Osteocyte (in vitro differentiated cells): ENCODE measurements around the gene DUOXA1. TPM values are rescaled to one million over a fixed set of nuclear protein-coding genes. Genes with fewer than 3 reads are reported as not detected.

ENCODE experiments used
- DNase-seq: peaks from one replicate; pipeline ENCODE4 v3.0.0; 2021; ENCODE audit warnings: mixed read lengths; ENCODE audit not compliant: unreplicated experiment; ENCODE audit errors: extremely low spot score
- H3K27ac Mint-ChIP-seq: one replicate; pipeline ENCODE4 v1.8.0; 2021; ENCODE audit warnings: mild to moderate bottlenecking, mixed read lengths; ENCODE audit not compliant: unreplicated experiment
- H3K27me3 Mint-ChIP-seq: one replicate; pipeline ENCODE4 v1.8.0; 2021; ENCODE audit warnings: mixed read lengths; ENCODE audit not compliant: unreplicated experiment
- H3K36me3 Mint-ChIP-seq: one replicate; pipeline ENCODE4 v1.8.0; 2021; ENCODE audit warnings: mixed read lengths; ENCODE audit not compliant: unreplicated experiment
- H3K4me1 Mint-ChIP-seq: one replicate; pipeline ENCODE4 v1.8.0; 2021; ENCODE audit warnings: mixed read lengths; ENCODE audit not compliant: unreplicated experiment
- H3K4me3 Mint-ChIP-seq: one replicate; pipeline ENCODE4 v1.8.0; 2021; ENCODE audit warnings: mild to moderate bottlenecking, moderate library complexity, mixed read lengths; ENCODE audit not compliant: unreplicated experiment
- H3K9me3 Mint-ChIP-seq: one replicate; pipeline ENCODE4 v1.8.0; 2021; ENCODE audit warnings: mixed read lengths; ENCODE audit not compliant: unreplicated experiment
- total RNA-seq: library from RNA; stranded (reverse); gene quantifications from 2 replicates; pipeline ENCODE4 v1.2.1, GENCODE V29; 2021
- TF ChIP-seq, protein P1 (sequence below): fragments of 200-600 bp; sonication (generic); IDR thresholded peaks from 2 replicates; pipeline ENCODE4 v1.5.0; 2021; ENCODE audit warnings: antibody characterized with exemption, mild to moderate bottlenecking, moderate library complexity

The DUOXA1 gene
- total RNA-seq, 1 donor from 2014 or later = not detected

DNA sequence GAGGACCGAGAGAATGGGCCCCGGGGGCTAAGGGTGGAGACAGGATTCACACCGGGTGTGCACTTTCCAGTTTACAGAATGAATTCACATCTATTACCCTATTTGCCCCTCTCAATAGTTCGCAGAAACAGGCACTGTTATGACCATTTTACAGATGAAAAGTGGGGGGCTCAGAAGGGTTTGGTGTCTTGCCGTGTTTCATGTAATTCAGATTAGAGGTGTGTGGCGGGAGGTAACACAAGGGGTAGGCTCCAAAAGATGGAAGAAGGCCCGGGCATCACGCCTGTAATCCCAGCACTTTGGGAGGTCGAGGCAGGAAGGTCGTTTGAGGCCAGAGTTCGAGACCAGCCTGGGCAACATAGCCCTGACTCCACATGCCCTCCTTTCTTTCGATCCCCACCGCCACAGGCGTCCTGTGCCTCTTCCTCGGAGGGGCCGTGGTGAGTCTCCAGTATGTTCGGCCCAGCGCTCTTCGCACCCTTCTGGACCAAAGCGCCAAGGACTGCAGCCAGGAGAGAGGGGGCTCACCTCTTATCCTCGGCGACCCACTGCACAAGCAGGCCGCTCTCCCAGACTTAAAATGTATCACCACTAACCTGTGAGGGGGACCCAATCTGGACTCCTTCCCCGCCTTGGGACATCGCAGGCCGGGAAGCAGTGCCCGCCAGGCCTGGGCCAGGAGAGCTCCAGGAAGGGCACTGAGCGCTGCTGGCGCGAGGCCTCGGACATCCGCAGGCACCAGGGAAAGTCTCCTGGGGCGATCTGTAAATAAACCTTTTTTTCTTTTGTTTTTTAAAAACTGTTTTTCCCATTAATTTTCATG lies 12.2 kb downstream of the DUOXA1 start:
- no peak for DNase-seq
- TF ChIP-seq, protein P1, sequence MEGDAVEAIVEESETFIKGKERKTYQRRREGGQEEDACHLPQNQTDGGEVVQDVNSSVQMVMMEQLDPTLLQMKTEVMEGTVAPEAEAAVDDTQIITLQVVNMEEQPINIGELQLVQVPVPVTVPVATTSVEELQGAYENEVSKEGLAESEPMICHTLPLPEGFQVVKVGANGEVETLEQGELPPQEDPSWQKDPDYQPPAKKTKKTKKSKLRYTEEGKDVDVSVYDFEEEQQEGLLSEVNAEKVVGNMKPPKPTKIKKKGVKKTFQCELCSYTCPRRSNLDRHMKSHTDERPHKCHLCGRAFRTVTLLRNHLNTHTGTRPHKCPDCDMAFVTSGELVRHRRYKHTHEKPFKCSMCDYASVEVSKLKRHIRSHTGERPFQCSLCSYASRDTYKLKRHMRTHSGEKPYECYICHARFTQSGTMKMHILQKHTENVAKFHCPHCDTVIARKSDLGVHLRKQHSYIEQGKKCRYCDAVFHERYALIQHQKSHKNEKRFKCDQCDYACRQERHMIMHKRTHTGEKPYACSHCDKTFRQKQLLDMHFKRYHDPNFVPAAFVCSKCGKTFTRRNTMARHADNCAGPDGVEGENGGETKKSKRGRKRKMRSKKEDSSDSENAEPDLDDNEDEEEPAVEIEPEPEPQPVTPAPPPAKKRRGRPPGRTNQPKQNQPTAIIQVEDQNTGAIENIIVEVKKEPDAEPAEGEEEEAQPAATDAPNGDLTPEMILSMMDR = no peak
- Mint-ChIP-seq H3K4me3 (peak overlapping the region; percentile 24), H3K9me3 (no peaks in the 10 kb centered on the region), H3K4me1 (peaks cover 8% of the 10 kb centered on the region), H3K27me3 (peaks cover 33% of the 10 kb centered on the region), H3K36me3 (no peaks in the 10 kb centered on the region), H3K27ac (no peak overlapping the region)

DNA sequence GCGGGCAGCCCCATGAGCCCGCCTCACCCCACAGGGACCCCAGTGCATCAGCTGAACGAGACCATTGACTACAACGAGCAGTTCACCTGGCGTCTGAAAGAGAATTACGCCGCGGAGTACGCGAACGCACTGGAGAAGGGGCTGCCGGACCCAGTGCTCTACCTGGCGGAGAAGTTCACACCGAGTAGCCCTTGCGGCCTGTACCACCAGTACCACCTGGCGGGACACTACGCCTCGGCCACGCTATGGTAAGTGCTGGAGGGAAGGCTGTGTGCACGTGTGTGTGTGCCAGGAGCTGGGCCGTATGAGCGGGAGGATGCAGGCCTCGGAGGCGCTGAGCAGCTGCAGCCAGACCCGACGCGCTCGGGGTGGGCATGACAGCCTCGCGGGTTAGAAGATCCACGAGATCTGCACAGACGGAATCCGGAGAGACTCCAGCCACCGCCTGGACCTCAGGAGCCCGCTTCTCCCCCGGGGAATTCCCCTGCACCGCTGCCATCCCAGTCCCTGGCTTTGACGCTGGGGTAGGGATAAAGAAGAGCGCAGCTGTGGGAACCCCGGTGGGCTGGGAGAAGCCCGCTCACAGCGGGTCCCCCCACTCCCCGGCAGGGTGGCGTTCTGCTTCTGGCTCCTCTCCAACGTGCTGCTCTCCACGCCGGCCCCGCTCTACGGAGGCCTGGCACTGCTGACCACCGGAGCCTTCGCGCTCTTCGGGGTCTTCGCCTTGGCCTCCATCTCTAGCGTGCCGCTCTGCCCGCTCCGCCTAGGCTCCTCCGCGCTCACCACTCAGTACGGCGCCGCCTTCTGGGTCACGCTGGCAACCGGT lies 13.0 kb downstream of the DUOXA1 start:
- H3K9me3 Mint-ChIP-seq = no peaks in the 10 kb centered on the region
- no peak overlapping the region for H3K27ac Mint-ChIP-seq
- no peaks in the 10 kb centered on the region for H3K36me3 Mint-ChIP-seq
- peaks cover 42% of the 10 kb centered on the region for H3K27me3 Mint-ChIP-seq
- no peak overlapping the region for H3K4me3 Mint-ChIP-seq
- no peak for DNase-seq
- TF ChIP-seq, protein P1 = no peak
- peaks cover 12% of the 10 kb centered on the region for H3K4me1 Mint-ChIP-seq

DNA sequence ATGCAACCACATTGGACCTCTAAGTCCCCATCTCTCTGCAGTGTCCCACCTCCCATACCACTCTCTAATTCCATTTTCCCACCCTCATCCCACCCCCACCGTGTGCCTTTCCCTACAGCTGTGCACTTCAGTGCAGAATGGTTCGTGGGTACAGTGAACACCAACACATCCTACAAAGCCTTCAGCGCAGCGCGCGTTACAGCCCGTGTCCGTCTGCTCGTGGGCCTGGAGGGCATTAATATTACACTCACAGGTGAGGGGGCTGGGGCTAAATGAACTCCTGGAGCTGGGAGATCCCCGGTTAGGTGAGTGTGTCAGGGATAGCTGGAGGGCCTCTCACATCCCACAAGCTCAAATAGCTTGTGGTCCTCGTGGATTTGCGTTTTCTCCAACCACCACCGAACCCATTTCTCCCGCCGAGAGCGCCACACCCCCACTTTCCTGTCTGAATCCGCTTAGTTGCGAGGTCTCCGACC lies 13.6 kb downstream of the DUOXA1 start:
- H3K27me3 Mint-ChIP-seq = peaks cover 42% of the 10 kb centered on the region
- no peak overlapping the region for H3K4me3 Mint-ChIP-seq
- DNase-seq = no peak
- TF ChIP-seq, protein P1 = no peak
- H3K9me3 Mint-ChIP-seq = no peaks in the 10 kb centered on the region
- peaks cover 11% of the 10 kb centered on the region for H3K4me1 Mint-ChIP-seq
- H3K27ac Mint-ChIP-seq = no peak overlapping the region
- no peaks in the 10 kb centered on the region for H3K36me3 Mint-ChIP-seq

DNA sequence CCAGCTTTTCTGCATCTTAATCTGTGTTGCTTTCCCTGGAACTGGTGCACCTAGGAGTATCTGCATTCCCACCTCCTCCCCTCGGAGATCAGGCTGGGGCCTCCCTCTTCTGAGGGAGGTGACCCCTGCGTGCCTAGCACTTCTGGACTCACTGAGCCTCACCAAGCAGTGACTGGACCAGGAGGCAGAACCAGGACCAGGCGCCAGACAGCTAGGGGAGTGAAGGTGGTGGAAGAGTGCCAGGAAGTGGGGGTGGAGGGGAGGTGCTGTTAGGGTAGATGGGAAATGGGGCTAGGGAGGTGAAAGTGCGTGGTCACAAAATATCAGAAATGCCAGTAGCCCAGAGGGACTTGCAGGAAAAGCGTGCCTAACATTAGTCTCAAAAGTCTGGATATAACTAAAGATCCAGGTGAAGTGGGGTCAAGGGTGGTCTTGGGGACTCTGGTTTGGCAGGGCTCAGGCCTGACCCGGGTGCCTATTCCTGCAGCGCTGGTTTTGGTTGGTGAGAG lies 14.3 kb downstream of the DUOXA1 start:
- no peak overlapping the region for H3K27ac Mint-ChIP-seq
- DNase-seq = no peak
- peaks cover 46% of the 10 kb centered on the region for H3K27me3 Mint-ChIP-seq
- TF ChIP-seq, protein P1 = no peak
- H3K4me3 Mint-ChIP-seq = no peak overlapping the region
- H3K9me3 Mint-ChIP-seq = no peaks in the 10 kb centered on the region
- H3K36me3 Mint-ChIP-seq = no peaks in the 10 kb centered on the region
- peaks cover 11% of the 10 kb centered on the region for H3K4me1 Mint-ChIP-seq

DNA sequence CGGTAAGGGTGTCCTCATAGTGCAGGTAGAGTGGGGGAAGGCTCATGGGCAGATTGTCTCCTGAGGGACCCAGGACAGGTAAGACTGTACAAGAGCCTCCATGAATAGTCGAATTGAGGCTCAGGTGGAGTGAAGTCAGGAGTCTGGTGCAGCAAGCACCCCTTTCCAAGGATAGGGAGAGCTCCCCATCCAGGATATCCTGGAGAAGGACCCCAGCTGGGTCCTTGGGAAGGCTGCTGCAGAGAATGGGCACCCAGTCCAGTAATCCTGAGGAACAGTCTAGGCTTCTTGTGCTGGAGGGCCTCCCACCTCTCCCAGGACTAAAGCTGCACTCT lies 15.0 kb downstream of the DUOXA1 start:
- no peak overlapping the region for H3K27ac Mint-ChIP-seq
- no peak for DNase-seq
- no peak overlapping the region for H3K4me3 Mint-ChIP-seq
- TF ChIP-seq, protein P1 = no peak
- peaks cover 51% of the 10 kb centered on the region for H3K27me3 Mint-ChIP-seq
- H3K9me3 Mint-ChIP-seq = no peaks in the 10 kb centered on the region
- H3K36me3 Mint-ChIP-seq = no peaks in the 10 kb centered on the region
- peaks cover 11% of the 10 kb centered on the region for H3K4me1 Mint-ChIP-seq
